ENCODE measurements around the gene FAM171A1. TPM values are rescaled to one million over a fixed set of nuclear protein-coding genes. Genes with fewer than 3 reads are reported as not detected.

Gene FAM171A1
- total RNA-seq, 1 donor from 2014 or later: 73.6 TPM

GRCh38 chr10:15241306-15241705 lies 129.8 kb downstream of the FAM171A1 start:
- Mint-ChIP-seq H3K9me3 (no peaks in the 10 kb centered on the region), H3K27me3 (ENCODE audit: low read depth) (no peaks in the 10 kb centered on the region), H3K4me1 (no peaks in the 10 kb centered on the region), H3K27ac (no peak overlapping the region), H3K4me3 (no peak overlapping the region), H3K36me3 (peaks cover 21% of the 10 kb centered on the region)
- TF ChIP-seq CTCF (IDR thresholded peaks at IDR 0.05; ENCODE audit: unreplicated experiment): no peak
- DNase-seq (ENCODE audit: low spot score in 2 of 2, unreplicated experiment in 2 of 2): no peak

GRCh38 chr10:15238555-15239335 lies 132.3 kb downstream of the FAM171A1 start:
- H3K4me3 Mint-ChIP-seq: no peak overlapping the region
- no peak for DNase-seq (ENCODE audit: low spot score in 2 of 2, unreplicated experiment in 2 of 2)
- H3K27ac Mint-ChIP-seq: no peak overlapping the region
- H3K36me3 Mint-ChIP-seq: peaks cover 23% of the 10 kb centered on the region
- no peaks in the 10 kb centered on the region for H3K4me1 Mint-ChIP-seq
- H3K9me3 Mint-ChIP-seq: no peaks in the 10 kb centered on the region
- TF ChIP-seq CTCF (IDR thresholded peaks at IDR 0.05; ENCODE audit: unreplicated experiment): no peak
- H3K27me3 Mint-ChIP-seq (ENCODE audit: low read depth): no peaks in the 10 kb centered on the region

GRCh38 chr10:15237351-15237750 lies 133.7 kb downstream of the FAM171A1 start:
- Mint-ChIP-seq H3K4me1 (no peaks in the 10 kb centered on the region), H3K9me3 (no peaks in the 10 kb centered on the region), H3K27me3 (ENCODE audit: low read depth) (no peaks in the 10 kb centered on the region), H3K27ac (no peak overlapping the region), H3K36me3 (peaks cover 14% of the 10 kb centered on the region), H3K4me3 (no peak overlapping the region)
- no peak for DNase-seq (ENCODE audit: low spot score in 2 of 2, unreplicated experiment in 2 of 2)
- no peak for TF ChIP-seq CTCF (IDR thresholded peaks at IDR 0.05; ENCODE audit: unreplicated experiment)

GRCh38 chr10:15236340-15236739 lies 134.7 kb downstream of the FAM171A1 start:
- peaks cover 14% of the 10 kb centered on the region for H3K36me3 Mint-ChIP-seq
- no peak overlapping the region for H3K27ac Mint-ChIP-seq
- H3K9me3 Mint-ChIP-seq: no peaks in the 10 kb centered on the region
- DNase-seq (ENCODE audit: low spot score in 2 of 2, unreplicated experiment in 2 of 2): no peak
- H3K27me3 Mint-ChIP-seq (ENCODE audit: low read depth): no peaks in the 10 kb centered on the region
- no peak overlapping the region for H3K4me3 Mint-ChIP-seq
- TF ChIP-seq CTCF (IDR thresholded peaks at IDR 0.05; ENCODE audit: unreplicated experiment): no peak
- no peaks in the 10 kb centered on the region for H3K4me1 Mint-ChIP-seq

GRCh38 chr10:15232279-15232678 lies 138.8 kb downstream of the FAM171A1 start:
- no peak for DNase-seq (ENCODE audit: low spot score in 2 of 2, unreplicated experiment in 2 of 2)
- no peak overlapping the region for H3K4me3 Mint-ChIP-seq
- H3K36me3 Mint-ChIP-seq: peaks cover 9% of the 10 kb centered on the region
- H3K27me3 Mint-ChIP-seq (ENCODE audit: low read depth): no peaks in the 10 kb centered on the region
- peaks cover 2% of the 10 kb centered on the region for H3K4me1 Mint-ChIP-seq
- no peak overlapping the region for H3K27ac Mint-ChIP-seq
- peaks cover 4% of the 10 kb centered on the region for H3K9me3 Mint-ChIP-seq
- no peak for TF ChIP-seq CTCF (IDR thresholded peaks at IDR 0.05; ENCODE audit: unreplicated experiment)

Data from mesothelial cell of epicardium (in vitro differentiated cells).